GM19035 (cell line): ENCODE results near the gene CD7.

Experiments
- ATAC-seq: cut with Tn5 transposase; IDR thresholded peaks from one replicate; pipeline ENCODE4 v1.9.1; 2021; ENCODE audit not compliant: unreplicated experiment

The CD7 gene

DNA sequence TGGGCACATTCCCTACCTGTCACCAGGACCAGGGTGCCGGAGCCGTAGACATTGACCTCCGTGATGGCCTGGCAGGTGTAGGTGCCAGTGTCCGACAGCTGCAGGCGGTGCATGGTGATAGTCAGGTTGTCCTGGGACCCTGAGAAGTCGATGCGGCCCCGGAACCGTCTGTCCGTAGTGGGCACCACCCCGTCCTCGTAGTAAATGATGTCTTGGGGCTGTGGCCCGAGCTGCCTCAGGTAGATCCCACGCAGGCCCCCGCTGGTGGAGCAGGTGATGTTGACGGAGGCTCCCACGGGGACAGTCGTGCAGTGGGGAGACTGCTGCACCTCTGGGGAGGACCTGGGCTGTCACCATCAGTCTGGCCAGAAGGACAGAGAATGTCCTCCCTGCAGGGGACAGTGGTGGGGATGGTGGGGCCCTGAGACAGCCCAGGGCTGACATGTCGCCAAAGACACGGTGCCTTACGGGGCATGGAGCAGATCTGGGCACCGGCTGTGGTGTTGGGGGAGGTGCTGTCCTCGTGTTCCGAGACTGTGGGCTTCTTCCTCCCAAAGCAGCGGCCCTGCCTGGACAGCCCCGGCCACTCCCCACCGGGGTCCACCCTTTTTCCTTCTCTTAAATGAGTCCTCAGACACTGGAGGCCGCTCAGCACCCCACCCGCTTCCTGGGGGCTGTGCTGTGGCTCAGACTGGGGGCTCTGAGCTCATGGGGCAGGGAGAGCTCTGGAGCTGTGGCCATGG is 586 bp downstream of the CD7 start:
- no peak for ATAC-seq

DNA sequence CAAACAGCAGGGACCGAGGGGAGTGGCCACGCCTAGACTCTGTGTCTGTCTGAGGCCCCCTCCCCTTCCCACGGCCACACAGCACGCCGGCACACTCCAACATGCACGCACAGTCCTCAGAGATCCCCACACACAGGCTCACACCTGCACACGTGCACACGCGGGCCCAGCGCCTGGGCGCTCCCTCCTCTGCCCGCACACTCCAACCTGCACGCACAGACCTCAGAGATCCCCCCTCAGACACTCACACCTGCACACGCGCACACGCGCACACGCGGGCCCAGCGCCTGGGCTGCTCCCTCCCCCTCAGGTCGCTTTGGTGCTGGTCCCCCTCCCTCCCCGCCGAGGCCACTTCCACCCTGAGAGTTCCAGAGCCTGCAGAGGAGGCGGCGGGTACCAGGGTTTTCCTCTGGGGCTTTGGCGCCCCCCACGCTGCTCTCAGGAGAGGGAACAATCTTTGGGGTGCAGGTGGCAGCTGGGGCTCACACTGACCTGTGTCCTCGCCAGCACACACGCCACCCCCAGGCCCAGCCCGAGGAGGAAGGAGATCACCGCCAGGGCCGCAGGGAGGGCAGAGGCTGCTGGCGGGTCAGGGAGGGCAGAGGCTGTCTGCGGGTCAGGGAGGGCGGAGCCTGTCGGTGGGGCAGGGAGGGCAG is 1.6 kb downstream of the CD7 start:
- ATAC-seq, result no peak

DNA sequence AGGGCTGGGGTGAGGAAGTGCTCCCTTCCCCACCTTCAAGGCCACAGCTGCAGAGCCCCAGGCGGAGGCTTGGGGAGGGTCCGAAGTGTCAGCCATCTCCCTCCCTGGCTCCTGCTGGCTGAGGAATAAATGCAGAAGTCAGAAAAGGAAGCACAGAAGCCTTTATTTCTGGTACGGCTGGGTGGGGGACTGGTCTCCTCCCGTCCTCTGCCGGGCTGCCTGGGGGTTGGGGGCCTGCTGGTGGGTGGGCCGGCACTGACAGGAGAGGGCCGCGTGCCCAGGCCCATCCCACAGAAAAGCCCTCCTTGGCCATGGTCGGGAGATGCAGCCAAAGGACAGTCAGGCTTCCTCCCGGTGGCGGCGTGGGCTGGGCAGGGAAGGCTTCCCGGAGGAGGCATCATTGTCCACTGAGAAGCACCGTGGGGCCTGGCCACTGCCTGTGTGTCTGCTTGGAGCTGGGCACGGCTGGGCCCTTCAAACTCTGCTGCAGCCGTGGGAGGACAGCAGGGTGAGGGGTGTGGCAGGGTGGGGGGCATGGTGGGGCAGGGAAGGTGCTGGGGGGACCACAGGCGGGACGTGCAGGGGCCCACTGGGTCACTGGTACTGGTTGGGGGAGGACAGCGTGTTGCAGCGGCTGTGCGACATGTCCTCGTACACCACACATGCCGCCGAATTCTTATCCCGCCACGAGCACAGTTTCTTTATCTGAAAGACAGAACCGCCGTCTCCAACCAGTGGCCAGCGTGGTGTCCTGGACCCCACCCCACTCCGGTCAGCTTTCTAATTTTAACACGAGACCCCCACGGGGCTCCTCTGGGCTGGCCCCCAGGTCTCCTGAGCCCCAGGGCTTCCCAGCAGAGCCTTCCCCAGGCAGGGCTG is 2.4 kb downstream of the CD7 start:
- no peak for ATAC-seq

DNA sequence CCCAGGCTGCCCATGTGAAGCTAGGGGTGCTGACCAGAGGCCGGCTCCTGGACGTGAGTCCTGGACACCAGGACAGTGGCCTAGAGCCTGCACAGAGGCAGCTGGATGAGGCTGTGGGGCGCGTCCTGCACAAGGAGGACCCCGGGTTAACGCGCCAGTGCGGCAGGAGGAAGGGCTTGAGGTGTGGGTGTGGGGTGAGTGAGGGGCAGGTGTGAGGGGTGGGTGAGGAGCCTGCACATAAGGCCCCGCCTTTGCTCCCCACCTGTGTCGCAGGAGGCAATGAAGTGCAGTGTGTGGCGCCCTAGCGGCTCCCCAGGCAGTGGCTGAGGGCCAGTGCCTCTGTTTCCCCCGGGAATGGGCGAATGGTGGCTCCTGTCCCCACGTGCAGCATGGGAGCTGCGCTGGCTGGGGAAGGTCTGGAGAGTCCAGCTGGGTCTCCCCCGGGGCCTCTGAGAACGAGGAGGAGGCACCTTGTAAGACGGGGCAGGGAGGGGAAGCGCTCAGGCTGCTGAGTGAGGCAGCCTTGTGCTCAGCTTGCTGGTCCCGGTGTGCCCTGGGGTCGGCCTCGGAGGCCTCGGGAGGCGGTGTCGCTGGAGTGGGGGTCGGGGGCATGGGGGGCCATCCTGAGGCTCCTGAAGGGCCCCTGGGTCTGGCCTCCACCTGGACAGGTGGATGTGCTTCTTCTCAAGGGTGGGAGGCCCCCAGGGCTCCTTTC is 3.2 kb downstream of the CD7 start:
- no peak for ATAC-seq

DNA sequence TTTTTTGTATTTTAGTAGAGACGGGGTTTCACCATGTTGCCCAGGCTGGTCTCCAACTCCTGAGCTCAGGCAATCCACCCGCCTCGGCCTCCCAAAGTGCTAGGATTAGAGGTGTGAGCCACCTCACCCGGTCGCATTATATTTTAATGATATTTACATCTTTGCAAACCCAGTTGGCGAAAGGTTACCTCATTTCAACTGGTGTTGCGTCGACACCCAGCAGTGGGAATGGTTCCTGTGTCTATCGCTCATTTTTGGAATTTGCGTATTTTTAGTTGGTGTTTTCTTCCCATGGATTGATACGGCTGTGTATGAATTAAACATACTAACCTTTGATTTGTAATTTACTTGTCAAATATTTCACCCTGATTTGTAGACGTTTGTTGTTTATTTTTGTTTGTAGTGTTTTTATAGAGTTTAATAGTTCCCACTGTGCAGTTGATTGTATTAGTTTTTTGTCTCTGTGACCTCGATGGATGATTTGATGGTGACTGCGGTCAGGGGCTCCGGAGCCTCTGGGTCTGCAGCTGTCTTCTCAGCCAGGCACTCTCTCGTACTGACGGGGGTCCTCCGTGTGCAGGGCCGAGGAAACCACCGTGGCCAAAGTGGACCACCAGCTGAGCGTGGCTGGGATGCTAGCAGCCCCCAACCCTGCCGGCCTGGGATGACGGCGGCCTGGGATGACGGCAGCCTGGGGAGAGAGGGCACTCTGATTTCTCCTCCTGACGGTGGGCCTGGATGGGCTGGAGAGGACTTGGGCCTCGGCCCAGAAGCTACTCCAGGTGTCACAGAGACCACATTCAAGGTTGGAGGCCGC is 4.0 kb downstream of the CD7 start:
- ATAC-seq, result no peak

DNA sequence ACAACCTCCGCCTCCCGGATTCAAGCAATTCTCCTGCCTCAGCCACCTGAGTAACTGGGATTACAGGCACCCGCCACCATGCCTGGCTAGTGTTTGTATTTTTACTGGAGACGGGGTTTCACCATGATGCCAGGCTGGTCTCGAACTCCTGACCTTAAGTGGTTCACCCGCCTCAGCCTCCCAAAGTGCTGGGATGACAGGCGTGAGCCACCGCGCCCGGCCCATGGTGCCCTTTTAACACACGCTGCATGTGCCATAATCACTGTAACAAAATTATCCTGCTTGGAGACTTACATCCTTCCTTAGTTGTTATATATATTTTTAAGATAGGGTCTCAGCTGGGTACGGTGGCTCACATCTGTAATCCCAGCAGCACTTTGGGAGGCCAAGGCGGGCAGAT is 5.4 kb downstream of the CD7 start:
- no peak for ATAC-seq

DNA sequence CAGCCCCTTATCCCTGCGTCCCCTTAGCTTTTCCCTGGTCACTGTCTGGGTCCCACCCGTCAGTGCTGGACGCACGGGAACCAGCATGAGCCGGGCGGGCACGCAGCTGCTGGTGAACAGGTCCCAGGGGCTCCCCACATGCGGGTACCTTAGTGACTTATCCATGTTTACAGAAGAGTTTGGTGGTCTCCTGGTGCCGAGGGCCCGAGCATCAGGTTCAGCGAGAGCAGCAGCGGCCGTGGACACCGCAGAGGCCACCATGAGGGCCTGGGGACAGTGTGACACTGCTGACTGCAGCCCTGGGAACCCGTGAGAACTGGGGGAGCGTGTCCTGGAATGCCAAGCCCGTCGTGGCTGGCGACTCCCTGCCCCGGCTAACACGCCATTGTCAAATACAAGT is 6.5 kb downstream of the CD7 start:
- ATAC-seq, result no peak

DNA sequence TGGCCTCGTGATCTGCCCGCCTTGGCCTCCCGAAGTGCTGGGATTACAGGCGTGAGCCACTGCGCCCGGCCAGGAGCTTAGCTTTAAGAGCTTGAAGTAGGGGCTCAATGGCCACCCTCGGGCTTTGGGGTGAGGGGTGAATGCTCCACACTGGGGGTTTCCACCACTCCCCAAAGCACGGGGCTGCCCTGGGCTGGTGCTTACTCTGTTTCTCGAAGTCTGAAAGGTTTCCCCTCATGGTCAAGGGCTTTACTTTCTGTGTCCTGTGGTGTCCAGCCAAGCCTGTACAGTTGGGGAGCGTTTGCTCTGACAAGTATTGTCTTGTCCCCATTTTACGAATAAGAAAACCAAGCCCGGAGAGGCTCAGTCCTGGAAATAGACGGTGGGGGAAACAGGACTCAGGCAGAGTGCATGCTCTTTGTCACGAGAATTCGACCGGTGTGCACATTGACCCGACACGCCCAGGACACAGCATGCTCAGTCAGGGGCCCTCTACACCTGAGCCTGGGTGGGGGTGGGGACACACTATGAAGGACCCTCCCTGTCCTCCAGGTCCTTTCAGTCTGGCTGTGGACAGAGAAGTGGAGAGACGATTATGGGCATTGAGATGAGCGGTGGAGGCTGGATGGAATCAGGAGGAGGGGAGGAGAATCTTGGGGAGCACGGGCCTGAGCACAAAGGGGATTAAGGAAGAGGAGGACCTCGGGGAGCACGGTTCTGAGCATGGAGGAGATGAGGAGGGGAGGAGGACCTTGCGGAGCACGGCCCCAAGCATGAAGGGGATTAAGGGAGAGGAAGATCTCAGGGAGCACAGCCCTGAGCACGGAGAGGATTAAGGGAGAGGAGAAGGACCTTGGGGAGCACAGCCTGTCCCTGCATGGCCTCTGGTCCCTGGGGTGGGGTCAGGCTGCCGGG is 7.5 kb downstream of the CD7 start:
- no peak for ATAC-seq

DNA sequence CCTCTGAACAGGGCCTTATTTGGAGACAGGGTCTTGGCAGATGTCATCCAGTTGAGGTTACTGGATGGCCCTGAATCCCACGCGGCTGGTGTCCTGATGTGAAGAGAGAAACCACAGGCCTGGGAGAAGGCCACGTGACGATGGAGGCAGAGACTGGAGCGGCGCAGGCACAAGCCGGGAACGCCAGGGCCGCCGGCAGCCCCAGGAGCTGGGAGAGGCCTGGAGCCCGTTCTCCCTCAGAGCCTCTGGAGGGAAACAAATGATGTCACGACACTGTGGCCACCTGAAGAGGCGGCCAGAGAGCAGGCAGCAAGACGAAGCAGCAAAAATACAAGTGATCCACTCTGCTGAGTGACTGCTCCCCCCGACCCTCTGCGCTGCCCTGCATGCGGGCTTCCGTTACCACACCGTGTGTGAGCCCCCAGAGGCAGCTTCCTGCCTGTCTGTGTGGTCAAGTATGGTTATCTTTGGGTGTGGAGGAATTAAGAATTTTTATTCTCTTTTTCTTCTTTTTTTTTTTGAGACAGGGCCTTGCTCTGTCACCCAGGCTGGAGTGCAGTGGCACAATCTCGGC is 11.6 kb downstream of the CD7 start:
- ATAC-seq, result no peak

DNA sequence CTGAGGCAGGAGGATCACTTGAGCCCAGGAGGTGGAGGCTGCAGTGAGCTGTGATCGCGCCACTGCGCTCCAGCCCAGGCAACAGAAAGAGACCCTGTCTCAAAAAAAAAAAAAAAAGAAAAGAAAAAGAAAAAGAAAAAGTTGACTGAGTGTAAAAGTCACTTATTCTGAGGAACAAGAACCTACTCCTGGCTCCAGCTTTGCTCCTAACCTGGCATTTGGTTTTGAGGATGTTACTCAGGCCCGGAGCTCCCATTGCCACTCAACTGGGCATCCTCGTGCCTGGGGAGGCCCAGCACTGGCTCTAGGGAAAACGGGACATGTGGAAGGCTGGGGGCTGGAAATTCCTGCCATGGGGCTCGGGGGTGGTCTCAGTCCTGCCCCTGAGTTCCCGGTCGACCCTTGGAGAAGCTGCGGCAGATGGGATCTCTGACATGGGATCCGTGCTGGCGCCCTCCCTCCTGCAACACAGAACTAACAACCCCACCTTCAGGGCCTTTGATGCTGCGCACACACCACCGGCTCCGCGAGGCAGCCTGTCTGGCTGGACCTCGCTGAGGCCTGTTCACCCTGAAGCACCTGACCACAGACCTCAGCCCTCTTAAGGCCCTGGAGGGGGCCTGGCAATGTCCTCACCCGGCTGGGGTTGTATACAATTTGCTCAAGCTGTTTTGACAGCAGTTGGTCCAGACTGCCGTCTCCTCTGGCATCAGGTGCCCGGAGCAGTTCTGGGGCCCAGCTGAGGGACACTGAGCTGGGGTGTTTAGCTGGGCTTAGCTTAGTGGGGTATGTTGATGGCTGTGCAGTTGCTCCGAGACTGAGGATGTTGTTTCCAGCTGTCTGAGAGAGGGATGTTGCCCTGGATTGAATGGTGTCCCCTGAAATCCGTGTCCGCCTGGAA is 12.3 kb downstream of the CD7 start:
- ATAC-seq, result no peak

DNA sequence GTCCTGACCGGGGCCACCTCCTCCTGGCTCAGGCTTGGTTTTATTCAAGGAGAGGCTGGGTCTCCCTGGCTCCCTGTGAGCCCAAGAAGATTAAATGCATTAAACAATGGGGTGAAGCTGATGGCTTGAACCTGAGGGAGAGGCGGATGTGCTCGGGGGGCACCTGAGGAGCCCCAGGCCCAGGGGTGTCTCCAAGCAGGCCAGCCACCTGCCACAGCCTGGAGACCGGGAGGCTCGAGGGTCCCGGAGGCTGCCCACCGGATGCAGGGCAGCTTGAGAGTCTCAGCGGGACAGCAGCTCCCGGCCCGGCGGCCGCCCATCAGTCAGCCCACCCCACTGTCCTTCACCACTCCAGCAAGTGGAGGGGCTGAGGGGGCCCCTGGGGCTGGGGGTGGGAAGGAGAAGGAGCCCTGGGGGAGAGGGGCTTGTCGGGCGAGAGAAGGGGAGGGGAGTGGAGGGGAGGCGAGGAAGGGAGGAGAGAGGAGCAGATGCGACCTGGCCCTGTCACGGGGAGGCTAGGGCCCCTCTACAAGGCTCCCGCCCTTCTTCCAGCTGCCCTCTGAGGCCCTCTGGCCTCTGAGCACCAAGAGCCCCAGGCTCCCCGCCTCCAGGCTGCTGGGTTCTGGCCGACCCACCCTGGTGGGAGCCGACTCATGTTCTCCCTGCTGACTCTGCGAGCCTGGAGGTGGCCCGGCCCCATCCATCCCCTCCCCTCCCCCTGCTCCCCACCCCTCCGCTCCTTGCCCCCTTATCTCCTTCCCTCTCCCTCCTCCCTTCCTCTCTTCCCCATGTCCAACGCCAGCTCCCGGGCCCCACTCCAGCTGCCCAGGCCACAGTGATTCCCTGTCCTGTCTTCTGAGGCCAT is 13.2 kb downstream of the CD7 start:
- no peak for ATAC-seq

DNA sequence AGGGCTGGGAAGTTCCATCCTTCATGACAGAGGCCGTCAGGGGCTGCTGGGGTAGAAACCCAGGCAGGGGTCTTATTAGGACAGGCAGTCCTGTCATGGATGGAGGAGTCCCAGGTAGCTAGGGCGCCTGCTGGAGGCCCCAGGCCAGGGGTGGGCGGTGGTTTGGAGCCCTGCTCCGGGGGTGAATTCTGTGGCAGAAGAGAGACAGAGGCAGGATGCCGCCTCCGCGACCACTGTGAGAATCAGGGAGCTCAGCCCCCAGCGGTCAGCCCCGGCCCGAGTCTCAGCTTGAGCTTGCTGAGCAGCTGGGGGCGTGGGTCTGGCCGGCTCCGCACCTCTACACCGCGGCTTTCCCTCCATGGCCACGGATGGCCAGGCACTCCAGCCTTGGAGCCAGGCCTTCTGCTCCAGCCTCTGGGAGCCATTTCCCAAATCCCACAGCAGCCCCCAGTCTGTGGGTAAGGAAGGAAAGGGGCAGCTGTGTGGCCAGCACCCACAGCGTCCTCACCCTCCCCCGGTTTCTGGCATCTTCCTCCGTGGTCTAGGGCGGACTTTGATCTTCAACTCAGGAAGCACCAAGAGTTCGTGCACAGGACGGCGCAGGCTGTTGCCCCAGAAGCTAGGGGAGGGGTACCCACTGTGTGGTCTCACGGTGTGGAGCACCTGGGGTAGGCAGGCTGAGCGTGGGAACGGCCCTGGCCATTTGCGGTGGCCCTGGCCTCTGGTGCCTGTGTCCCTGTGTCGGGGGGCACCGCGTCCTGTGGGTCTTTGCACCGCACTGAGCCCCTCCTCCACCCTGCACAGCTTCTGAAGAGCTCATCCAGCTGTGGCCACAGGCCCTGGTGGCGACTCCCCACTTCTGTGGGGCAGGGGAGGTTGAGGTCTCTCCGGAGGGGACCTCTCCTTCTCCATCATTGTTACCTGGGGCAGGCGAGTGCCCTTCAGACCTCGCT is 14.1 kb downstream of the CD7 start:
- no peak for ATAC-seq

DNA sequence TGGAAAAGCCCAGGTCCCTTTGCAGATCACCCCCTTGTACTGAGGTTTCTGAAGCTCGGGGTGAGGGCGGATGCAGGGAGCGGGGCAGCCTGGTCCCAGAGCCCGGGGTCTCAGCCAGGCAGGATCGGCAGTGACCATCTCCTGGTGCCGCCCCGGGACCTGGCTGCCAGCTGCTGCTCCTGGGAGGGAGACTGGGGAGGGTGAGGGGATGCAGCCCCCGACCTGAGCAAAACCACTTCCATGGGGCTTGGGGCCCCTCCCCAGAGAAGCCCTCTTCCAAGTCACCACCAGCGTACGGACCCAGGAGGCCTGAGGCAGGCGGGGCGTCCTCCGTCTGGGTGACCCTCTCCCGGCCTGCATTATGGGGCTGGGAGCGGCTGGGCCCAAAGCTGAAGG is 14.8 kb downstream of the CD7 start:
- ATAC-seq, result no peak

DNA sequence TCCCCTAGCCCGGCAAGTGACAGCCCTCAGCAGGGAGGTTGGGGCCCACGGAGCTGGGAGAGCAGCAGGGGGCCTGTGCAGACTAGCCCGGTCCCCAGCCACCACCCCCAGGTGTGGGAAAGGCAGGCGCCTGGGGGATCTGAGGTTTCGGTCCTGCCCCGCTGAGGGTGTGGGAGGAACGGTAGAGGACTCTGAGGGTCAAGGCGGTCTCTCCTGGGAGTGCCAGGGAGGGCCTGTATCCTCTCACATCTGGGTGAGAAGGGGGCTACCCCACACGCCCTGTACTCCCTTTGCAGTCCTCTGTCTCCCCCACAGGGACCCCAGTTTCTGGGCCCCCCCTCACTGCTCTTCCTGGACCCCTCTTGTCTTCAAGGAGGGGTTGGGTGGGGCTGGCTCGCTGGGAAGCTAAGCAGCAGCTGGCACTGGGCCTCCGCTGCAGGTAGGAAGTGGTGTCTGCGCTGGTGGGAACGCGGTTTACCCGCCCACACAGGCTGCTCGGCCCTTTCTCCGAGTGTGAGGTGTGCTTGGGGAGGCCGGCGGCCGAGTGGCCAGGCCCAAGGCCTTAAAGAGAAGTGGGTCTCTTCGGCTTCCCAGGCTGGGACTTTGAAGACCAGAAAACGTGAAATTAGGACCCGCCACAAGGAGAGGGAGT is 15.4 kb downstream of the CD7 start:
- no peak for ATAC-seq

DNA sequence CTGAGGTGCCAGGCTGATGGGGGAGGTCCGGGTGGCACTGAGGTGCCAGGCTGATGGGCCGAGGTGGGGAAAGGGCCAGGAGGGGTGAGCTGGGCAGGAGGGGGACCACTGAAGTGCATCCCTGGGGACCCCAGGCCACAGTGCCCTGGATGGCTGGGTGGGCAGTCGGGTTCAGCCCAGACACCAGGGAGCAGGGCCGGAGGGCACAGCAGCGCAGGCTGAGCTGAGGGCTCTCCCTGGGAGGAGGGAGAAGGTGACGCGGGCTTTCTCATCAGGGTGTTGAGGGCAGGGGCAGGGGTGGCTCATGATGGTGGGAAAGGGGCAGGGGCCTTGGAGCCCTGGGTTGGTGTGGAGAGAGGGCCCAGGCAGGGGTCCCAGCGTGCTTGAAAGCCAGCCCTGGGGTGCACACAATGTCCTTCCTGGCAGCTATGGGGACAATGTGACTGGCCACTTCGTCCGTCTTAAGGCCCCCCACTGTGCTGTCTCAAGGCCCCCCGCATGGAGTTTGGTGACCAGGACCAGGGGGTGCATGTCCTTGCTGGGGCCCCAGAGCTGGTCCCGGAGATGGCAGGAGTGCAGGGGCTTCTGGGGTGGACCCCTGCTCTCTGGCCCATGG is 16.0 kb downstream of the CD7 start:
- ATAC-seq, result no peak
